Osteoblast (primary cell): ENCODE results near the gene STAC3. TPM values are rescaled to one million over a fixed set of nuclear protein-coding genes. Genes with fewer than 3 reads are reported as not detected.

Experiments
- DNase-seq: peaks from one replicate; pipeline ENCODE4 v3.0.0; 2011; ENCODE audit warnings: low spot score, mixed read lengths; ENCODE audit not compliant: insufficient read length; ENCODE audit errors: missing footprints
- H2AFZ ChIP-seq: 2 replicates; pipeline ENCODE4 v1.6.0; 2011; ENCODE audit warnings: mild to moderate bottlenecking, low read length
- H3K27ac ChIP-seq: 2 replicates; pipeline ENCODE4 v1.5.1; 2011; ENCODE audit warnings: mild to moderate bottlenecking, low read depth, low read length, moderate library complexity
- H3K27me3 ChIP-seq: 2 replicates; pipeline ENCODE4 v1.6.0; 2012; ENCODE audit warnings: mild to moderate bottlenecking, control low read depth, inconsistent platforms, low read length, moderate library complexity; ENCODE audit not compliant: insufficient read depth
- H3K36me3 ChIP-seq: 2 replicates; pipeline ENCODE4 v1.5.1; 2011; ENCODE audit warnings: mild to moderate bottlenecking, low read length, control low read depth, moderate library complexity; ENCODE audit not compliant: insufficient read depth
- H3K4me1 ChIP-seq: 2 replicates; pipeline ENCODE4 v1.5.1; 2011; ENCODE audit warnings: mild to moderate bottlenecking, low read length, control low read depth, moderate library complexity; ENCODE audit not compliant: insufficient read depth
- H3K4me2 ChIP-seq: 2 replicates; pipeline ENCODE4 v1.6.0; 2011; ENCODE audit warnings: mild to moderate bottlenecking, low read length; ENCODE audit not compliant: insufficient read depth
- H3K4me3 ChIP-seq: fragments of 200-600 bp; sonication (generic); 3 replicates; pipeline ENCODE4 v1.5.1; 2012; ENCODE audit warnings: mild to moderate bottlenecking, low read length, inconsistent platforms; ENCODE audit not compliant: insufficient read depth
- H3K79me2 ChIP-seq: 2 replicates; pipeline ENCODE4 v1.6.0; 2012; ENCODE audit warnings: mild to moderate bottlenecking, low read length, control low read depth, inconsistent platforms; ENCODE audit not compliant: insufficient read depth
- H3K9me3 ChIP-seq: 2 replicates; pipeline ENCODE4 v1.5.1; 2011; ENCODE audit warnings: low read depth, low read length, control low read depth
- H4K20me1 ChIP-seq: 2 replicates; pipeline ENCODE4 v1.6.0; 2012; ENCODE audit warnings: mild to moderate bottlenecking, low read length, control low read depth; ENCODE audit not compliant: insufficient read depth
- total RNA-seq: library from RNA; depleted of rRNA; stranded (reverse); fragments of >200 nt; gene quantifications from 2 replicates; pipeline ENCODE4 v1.2.3, GENCODE V29; 2012
- TF ChIP-seq, protein P1 (sequence below): IDR thresholded peaks from 2 replicates; pipeline ENCODE4 v1.5.1; 2011; ENCODE audit warnings: mild to moderate bottlenecking, low read depth, low read length, moderate library complexity; ENCODE audit errors: extremely low read depth

Gene STAC3
- total RNA-seq, 1 donor: 0.36 TPM

DNA sequence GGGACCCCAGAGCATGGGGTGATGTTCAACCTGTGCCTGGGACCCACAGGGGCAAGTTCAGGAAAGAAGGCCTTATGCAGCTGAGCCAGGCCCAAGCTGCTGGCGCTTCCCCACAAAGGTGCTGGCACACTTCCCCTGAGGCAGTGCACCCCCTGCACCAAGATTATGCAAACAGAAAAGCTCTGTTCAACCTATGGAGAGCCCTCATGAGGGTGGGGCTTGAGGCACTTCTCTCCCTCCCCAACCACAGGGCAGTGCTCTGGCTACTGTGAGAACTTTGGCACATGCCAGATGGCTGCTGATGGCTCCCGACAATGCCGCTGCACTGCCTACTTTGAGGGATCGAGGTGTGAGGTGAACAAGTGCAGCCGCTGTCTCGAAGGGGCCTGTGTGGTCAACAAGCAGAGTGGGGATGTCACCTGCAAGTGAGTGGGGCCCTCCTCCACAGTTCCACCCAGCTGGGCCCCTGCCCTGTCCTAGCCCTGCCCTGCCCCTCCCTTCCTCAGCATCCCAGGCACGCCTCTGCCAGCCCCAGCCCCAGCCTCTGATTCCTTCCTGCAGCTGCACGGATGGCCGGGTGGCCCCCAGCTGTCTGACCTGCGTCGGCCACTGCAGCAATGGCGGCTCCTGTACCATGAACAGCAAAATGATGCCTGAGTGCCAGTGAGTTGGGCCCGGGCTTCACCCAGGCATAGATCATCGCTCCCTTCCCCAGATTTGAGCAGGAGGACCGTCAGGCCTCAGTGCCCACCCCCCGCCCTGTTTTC is 39.9 kb downstream of the STAC3 start:
- Histone ChIP-seq H3K27ac (no peak overlapping the region), H3K4me3 (no peak overlapping the region), H3K27me3 (peaks cover 16% of the 10 kb centered on the region), H3K4me2 (no peak overlapping the region), H2AFZ (no peak overlapping the region), H3K4me1 (peaks cover 5% of the 10 kb centered on the region), H3K9me3 (no peaks in the 10 kb centered on the region), H3K36me3 (peaks cover 72% of the 10 kb centered on the region), H4K20me1 (peaks cover 67% of the 10 kb centered on the region), H3K79me2 (no peaks in the 10 kb centered on the region)
- TF ChIP-seq, protein P1, sequence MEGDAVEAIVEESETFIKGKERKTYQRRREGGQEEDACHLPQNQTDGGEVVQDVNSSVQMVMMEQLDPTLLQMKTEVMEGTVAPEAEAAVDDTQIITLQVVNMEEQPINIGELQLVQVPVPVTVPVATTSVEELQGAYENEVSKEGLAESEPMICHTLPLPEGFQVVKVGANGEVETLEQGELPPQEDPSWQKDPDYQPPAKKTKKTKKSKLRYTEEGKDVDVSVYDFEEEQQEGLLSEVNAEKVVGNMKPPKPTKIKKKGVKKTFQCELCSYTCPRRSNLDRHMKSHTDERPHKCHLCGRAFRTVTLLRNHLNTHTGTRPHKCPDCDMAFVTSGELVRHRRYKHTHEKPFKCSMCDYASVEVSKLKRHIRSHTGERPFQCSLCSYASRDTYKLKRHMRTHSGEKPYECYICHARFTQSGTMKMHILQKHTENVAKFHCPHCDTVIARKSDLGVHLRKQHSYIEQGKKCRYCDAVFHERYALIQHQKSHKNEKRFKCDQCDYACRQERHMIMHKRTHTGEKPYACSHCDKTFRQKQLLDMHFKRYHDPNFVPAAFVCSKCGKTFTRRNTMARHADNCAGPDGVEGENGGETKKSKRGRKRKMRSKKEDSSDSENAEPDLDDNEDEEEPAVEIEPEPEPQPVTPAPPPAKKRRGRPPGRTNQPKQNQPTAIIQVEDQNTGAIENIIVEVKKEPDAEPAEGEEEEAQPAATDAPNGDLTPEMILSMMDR: no peak
- no peak for DNase-seq

DNA sequence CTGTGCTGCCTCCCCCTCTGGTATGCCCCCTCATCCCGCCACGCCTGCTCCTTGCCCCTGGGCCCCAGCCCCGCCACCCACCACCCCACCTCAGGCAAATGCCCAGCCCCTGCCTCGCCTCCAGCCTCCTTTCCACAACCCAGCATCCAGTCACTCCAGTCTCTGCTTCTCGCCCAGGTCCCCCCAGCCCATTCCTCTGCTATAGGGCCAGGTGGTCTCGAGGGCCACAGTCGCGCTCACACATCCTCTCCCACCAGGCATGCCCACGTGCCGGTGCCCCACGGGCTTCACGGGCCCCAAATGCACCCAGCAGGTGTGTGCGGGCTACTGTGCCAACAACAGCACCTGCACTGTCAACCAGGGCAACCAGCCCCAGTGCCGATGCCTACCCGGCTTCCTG is 40.5 kb downstream of the STAC3 start:
- H3K27ac ChIP-seq: no peak overlapping the region
- H3K4me1 ChIP-seq: no peaks in the 10 kb centered on the region
- H4K20me1 ChIP-seq: peaks cover 70% of the 10 kb centered on the region
- peaks cover 10% of the 10 kb centered on the region for H3K27me3 ChIP-seq
- H2AFZ ChIP-seq: no peak overlapping the region
- no peaks in the 10 kb centered on the region for H3K9me3 ChIP-seq
- H3K4me2 ChIP-seq: no peak overlapping the region
- DNase-seq: no peak
- TF ChIP-seq, protein P1: no peak
- H3K36me3 ChIP-seq: peaks cover 78% of the 10 kb centered on the region
- no peak overlapping the region for H3K4me3 ChIP-seq
- peaks cover 3% of the 10 kb centered on the region for H3K79me2 ChIP-seq

DNA sequence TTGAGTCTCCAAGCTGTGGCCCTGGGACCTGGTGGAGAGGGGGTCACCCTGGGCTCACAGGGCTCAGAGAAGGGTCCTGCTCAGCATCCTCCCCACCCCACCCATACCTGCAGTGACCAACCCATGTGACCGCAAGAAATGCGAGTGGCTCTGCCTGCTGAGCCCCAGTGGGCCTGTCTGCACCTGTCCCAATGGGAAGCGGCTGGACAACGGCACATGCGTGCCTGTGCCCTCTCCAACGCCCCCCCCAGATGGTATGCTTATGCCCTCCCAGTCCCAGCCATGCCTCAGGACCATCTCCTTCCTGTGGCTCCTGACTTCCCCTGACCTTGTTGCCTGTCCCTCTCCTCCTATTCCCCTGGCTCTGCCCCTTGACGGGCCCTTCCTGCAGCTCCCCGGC is 41.1 kb downstream of the STAC3 start:
- Histone ChIP-seq H3K36me3 (peaks cover 84% of the 10 kb centered on the region), H3K9me3 (no peaks in the 10 kb centered on the region), H2AFZ (no peak overlapping the region)

More for the DNA sequence above, 41.1 kb downstream of the STAC3 start:
- Histone ChIP-seq H3K4me1 (no peaks in the 10 kb centered on the region), H3K79me2 (peaks cover 3% of the 10 kb centered on the region), H4K20me1 (peaks cover 69% of the 10 kb centered on the region), H3K27ac (no peak overlapping the region), H3K4me2 (no peak overlapping the region), H3K4me3 (no peak overlapping the region), H3K27me3 (peaks cover 4% of the 10 kb centered on the region)
- TF ChIP-seq, protein P1: no peak
- DNase-seq: no peak
